Muscle layer of colon (tissue), 2 donors: ENCODE data around the gene PRMT2.
"Not testable (repeated sequence)": the region's sequence is repeated elsewhere in the genome, so short reads cannot be mapped to it uniquely, and the experiment has no call there.

Experiments used
- H3K27ac ChIP-seq: one replicate; pipeline ENCODE4 v1.7.0; 2013; ENCODE audit warnings: low read depth, mild to moderate bottlenecking, low read length, moderate library complexity
- H3K27me3 ChIP-seq, 2 donors: one replicate each; pipeline ENCODE4 v1.7.0; 2013; ENCODE audit warnings: low read length in 2 of 2, mild to moderate bottlenecking in 2 of 2; ENCODE audit not compliant: insufficient read depth in 2 of 2, control insufficient read depth in 1 of 2
- H3K36me3 ChIP-seq: one replicate; pipeline ENCODE4 v1.7.0; 2013; ENCODE audit warnings: mild to moderate bottlenecking, low read length; ENCODE audit not compliant: insufficient read depth
- H3K4me1 ChIP-seq: one replicate; pipeline ENCODE4 v1.7.0; 2013; ENCODE audit warnings: mild to moderate bottlenecking, low read length; ENCODE audit not compliant: insufficient read depth
- H3K4me3 ChIP-seq, 2 donors: one replicate each; pipeline ENCODE4 v1.7.0; 2013; ENCODE audit warnings: low read length in 2 of 2, low read depth in 1 of 2, mild to moderate bottlenecking in 1 of 2, moderate library complexity in 1 of 2
- H3K9ac ChIP-seq: one replicate; pipeline ENCODE4 v1.7.0; 2013; ENCODE audit warnings: low read length
- H3K9me3 ChIP-seq: one replicate; pipeline ENCODE4 v1.7.0; 2013; ENCODE audit warnings: mild to moderate bottlenecking, low read length
- donor health status: abdominal sarcoma.
- donor health status: Adenocarcinoma of cecum.

Gene PRMT2

DNA sequence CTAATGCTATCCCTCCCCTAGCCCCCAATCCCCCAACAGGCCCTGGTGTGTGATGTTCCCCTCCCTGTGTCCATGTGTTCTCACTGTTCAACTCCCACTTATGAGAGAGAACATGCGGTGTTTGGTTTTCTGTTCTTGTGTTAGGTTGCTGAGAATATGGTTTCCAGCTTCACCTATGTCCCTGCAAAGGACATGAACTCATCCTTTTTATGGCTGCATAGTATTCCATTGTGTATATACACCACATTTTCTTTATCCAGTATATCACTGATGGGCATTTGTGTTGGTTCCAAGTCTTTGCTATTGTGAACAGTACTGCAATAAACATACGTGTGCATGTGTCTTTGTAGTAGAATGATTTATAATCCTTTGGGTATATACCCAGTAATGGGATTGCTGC lies 41.1 kb downstream of the PRMT2 start:
- H3K4me1 ChIP-seq, H3K27me3 ChIP-seq, H3K27ac ChIP-seq, H3K9ac ChIP-seq, H3K9me3 ChIP-seq, H3K36me3 ChIP-seq, H3K4me3 ChIP-seq: not testable (repeated sequence)

DNA sequence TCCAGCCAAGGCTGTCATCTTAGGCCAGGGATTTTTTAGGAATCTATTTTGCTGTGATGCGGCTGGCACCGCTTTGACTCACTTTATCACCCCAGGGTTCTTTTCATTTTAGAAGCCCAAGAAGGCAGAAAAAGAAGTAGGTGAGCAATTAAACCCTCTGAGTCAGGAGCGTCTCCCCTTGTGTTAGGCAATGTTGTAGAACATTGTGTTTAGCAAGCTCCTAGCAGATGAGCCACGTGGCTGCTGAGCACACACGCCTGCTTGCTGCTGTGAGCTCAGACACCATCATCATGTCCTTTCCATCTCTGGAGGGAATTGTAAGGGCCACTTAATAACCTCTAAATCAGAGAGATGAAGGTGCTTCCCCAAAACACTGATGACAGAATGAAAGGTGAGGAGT lies 46.1 kb downstream of the PRMT2 start:
- H3K36me3 ChIP-seq, H3K4me3 ChIP-seq, H3K9ac ChIP-seq, H3K4me1 ChIP-seq, H3K27ac ChIP-seq, H3K9me3 ChIP-seq, H3K27me3 ChIP-seq: not testable (repeated sequence)

DNA sequence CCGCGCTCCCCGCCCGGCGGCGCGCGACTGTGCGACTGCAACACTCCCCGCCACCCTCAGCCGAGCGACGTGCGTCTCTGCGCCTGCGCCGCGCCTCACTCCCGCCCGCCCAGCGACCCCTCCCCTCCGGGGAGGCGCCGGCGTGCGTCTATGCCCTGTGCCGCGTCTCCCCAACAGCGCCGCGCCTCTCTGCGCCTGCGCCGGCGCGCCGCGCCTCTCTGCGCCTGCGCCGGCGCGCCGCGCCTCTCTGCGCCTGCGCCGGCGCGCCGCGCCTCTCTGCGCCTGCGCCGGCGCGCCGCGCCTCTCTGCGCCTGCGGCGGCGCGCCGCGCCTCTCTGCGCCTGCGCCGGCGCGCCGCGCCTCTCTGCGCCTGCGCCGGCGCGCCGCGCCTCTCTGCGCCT lies 63.2 kb downstream of the PRMT2 start:
- H3K36me3 ChIP-seq, H3K9ac ChIP-seq, H3K4me1 ChIP-seq, H3K9me3 ChIP-seq, H3K27me3 ChIP-seq, H3K4me3 ChIP-seq, H3K27ac ChIP-seq: not testable (repeated sequence)

DNA sequence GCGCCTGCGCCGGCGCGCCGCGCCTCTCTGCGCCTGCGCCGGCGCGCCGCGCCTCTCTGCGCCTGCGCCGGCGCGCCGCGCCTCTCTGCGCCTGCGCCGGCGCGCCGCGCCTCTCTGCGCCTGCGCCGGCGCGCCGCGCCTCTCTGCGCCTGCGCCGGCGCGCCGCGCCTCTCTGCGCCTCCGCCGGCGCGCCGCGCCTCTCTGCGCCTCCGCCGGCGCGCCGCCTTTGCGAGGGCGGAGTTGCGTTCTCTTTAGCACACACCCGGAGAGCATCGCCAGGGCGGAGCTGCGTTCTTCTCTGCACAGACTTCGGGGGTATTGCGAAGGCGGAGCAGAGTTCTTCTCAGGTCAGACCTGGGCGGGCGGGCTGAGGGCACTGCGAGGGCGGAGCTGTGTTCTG lies 63.6 kb downstream of the PRMT2 start:
- H3K27ac ChIP-seq, H3K27me3 ChIP-seq, H3K9me3 ChIP-seq, H3K9ac ChIP-seq, H3K36me3 ChIP-seq, H3K4me3 ChIP-seq, H3K4me1 ChIP-seq: not testable (repeated sequence)
